HG03159 (cell line): Measurements from ENCODE around the gene CARD11.

Source experiments
- ATAC-seq: cut with Tn5 transposase; IDR thresholded peaks from one replicate; pipeline ENCODE4 v1.9.1; 2021; ENCODE audit warnings: mild to moderate bottlenecking, moderate library complexity; ENCODE audit not compliant: unreplicated experiment

Gene CARD11

DNA sequence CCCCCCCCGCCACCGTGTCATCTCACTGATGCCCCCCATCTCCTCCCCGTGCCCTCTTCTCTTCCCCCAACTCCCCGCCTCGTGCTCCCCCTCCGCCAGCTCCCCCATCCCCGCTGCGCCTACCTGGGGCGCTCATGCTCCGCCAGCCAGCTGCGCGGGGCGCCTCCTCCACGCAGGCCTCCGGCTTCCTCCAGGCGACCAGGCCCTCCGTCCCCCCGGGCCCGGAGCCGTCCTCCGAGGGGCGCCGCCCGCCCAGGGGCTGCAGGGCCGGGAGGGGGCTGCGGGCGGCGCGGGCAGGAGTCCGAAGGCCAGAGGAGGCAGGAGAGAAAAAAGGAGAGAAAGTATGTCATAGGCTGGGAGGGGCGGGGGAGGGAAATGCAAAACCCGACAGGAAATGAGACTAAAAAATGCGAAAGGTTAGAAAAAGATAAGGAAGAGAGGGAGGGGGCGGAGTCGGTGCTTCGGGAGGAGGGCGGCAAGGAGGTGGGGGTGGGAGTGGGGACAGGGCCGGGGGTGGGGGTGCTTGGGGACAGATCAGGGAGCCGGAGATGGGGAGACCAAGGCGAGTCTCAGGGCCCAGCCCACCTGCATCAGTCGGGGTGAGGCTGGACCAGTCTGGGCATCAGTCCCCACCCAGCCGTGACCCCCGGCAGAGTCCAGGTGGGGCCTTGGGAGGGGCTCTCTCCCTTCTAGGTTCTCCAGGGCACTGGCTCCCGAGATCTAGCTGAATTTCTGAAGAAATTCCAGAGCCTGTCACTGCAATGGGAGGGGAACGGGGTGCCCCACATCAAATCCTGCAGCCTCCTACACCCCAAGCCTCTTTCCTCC, at the start of gene CARD11:
TSS of gene CARD11 (minus strand) at position 324 of the 828 bp plus-strand sequence. CDS start 85,361 bp downstream, outside the sequence.
- ATAC-seq = peak; percentile 34

DNA sequence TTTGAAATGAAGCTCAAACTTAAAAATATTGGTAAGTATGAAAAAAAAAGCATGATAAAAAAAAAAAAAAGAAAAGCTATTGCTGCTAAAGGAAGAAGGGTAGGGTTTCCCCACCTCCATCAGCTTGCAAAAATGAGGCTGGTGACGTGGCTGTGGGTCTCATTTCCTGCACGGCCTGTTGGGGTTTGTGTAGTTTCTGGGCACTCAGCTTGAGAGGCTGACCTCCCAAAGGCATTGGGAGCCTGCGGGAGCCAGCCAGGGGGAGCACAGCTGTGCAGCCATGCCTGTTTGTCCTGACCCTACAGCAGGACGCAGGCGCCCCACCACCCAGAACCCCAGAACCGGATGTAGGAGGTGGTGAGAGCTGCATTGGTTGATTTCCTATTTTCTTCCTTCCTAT, 48.8 kb upstream of the CARD11 start:
- ATAC-seq = peak; percentile 60

DNA sequence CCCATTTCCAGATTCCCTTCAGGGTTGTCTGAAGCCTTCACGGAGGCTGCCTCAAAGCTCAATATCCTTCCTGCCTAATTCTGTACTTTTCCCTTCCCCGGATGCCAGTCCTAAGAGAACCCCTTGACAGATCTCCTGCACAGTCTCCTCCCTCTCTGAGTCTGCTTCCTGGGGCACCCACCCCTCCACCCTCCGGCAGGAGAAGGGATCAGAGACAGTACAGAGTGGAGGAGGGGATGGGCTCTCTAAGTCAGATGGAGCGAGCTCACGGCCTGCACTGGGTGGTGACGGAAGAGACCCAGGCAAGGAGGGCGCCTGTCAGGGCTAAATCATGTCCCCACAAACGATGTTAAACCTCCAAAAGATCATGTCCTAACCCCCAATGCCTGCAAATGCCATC, 48.0 kb upstream of the CARD11 start:
- no peak for ATAC-seq

DNA sequence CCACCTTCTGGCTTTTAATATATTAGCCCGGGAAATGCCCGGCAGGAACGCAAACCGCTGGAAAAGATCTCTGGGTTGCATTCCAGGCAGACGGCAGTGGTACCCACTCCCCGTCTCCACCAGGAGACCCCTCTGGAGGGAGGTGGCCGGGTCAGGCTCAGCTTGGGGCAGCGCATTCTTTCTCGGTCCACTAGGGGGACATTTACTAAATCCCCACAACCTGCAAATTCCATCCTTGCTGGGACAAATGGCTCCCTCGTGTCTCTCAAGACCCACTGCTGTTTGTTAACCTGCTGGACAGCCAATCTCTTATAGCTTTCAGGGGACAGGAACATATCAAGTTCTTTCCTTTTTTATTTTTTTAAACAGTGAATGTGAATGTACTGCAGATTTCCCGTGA, 45.8 kb upstream of the CARD11 start:
- ATAC-seq = no peak

DNA sequence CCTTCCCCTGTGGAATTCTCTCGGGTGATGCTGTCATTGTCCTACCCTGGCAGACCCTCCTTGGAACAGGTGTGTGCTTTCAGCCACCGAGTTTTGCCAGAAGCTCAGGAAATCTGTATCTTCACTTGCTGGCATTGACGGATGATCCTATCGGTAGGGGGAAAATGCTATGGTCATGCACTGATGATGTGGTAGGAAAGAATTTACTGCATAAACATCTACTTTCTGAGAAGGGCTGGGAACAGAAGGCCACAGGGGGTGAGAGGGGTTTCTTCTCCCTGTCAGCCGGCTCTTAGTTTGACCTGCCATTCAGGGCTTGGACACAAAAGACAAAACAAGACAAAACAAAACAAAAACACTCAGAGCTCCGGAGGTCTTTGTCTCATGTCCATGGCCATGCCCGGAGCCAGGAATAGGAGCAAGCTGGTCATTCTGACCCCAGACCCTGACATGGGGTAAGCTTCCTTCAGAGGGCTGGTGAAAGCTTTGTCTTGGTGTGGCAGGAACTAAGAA, 43.6 kb upstream of the CARD11 start:
- ATAC-seq = no peak

DNA sequence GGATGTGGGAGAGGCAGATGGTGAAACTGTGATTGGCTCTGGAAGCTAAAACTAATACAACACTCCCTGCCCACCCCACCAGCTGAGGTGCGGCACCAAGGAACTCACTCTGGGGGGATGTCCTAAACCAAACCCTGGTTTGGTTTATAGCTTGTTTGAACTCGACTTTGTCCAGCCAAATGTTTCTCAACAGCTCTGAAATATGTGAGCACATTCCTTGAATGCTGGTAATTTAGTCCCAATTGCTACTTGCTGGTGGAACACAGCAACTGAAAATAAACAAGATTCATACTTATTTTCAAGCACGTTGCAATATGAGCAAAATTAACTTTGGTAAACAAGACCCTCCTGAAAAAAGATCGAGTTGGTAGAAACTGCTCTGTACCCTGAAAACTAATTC, 39.7 kb upstream of the CARD11 start:
- ATAC-seq = no peak

DNA sequence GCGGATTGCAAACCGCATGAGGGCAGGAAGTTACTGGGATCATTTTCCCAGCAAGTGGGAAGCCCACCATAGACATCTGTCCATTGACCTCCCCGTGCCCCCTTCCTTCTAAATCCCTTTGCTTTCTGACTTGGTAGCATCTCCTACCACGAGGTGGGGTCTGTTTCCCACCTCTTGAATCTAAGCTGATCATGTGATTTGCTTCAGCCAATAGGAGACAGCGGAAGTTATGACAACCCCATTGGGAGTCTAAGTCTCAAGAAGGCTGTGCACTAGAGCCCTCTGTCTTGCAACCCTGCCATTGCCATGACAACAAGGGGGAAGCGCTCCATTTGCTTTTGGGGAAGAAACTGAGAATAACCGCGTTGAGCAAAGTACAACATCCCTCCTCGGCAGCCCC, 39.2 kb upstream of the CARD11 start:
- ATAC-seq = no peak

DNA sequence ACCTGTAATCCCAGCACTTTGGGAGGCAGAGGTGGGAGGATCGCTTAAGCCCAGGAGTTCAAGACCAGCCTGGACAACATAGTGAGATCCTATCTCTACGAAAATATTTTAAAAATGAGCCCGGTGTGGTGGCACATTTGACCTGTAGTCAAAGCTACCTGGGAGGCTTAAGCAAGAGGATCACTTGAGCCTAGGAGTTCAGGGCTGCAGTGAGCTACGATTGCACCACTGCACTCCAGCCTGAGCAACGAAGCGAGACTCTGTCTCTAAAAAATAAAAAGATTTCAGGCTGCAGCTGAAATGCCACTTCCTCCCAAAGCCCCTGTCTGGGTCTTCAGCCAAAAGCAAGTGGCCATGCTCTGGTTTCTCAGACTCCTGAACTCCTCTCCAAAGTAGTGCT, 38.7 kb upstream of the CARD11 start:
- no peak for ATAC-seq

DNA sequence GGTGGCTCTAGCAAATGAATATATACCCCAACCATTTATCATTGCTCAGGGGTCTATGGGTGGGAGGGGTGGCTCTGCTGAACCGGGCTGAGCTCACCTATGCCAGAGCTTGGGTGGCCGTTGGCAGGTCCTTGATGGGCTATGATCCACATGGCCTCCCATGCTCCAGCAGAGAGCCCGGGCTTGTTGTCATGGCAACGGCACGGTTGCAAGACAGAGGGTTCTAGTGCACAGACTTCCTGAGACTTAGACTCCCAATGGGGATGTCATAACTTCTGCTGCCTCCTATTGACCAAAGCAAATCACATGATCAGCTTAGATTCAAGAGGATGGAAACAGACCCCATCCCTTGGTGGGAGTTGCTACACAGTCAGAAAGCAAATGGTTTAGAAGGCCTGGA, 36.4 kb upstream of the CARD11 start:
- ATAC-seq = no peak

DNA sequence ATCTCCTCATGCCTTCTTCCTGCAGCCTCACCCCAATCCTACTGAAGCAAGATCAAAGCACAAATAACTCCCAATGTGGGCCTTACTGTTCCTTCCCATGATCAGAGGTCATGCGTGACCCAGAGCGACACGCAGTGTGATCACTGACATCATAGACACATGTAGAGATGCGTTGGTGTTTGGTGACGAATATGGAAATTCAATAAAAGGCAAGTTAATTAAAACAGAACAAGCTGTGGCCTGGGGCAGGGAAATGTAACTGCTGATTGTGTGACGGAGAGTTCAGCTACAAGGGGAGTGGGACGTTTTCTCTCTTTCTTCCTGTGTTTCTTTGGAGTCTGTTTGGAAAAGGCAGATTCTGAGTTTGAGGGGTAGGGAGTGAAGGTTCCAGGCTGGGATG, 34.8 kb upstream of the CARD11 start:
- ATAC-seq = no peak

DNA sequence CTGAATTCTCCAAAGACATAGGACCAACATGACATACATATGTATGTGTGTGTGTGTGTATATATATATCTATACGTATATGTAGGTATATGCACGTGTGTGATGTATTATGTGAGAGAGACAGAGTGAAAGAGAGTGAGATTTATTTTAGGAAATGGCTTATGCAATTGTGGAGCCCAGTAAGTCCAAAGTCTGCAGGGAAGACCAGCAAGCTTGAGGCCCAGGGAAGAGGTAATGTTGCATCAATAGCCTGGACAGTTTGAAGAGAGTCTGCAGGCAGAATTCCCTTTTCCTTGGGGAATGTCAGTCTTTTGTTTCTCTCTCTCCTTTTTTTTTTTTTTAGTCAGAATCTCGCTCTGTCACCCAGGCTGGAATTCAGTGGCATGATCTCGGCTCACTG, 33.0 kb upstream of the CARD11 start:
- ATAC-seq = no peak

DNA sequence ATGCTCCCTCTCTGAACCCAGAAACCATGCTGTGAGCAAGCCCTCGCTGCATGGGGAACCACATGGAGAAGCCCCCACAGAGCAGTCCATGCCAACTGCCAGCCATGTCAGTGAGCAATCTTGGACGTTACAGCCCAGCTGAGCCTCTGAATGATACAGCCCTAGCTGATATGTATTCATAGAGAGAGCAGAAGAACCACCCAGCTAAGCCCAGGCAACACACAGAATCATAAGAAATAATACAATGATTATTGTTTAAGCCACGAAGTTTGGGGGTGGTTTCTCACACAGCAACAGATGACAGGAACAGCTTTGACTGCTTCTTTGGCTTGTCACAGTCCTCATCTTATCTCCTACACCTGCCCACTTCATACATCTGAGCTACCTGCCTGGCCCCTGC, 32.5 kb upstream of the CARD11 start:
- no peak for ATAC-seq

DNA sequence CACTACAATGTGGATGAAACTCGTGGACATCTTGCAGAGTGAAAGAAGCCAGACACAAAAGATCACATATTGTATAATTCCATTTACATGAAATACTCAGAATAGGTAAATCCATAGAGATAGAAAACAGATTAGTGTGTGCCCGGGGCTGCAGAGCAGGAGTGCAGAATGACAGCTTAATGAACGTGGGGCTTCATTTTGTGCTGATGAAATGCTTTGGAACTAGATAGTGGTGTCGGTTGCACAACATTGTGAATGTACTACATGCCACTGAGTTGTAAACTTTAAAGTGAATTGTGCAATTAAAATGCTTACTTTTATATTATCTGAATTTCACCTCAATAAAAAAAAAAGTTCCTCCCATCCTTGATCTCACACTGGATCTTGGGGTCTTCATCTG, 31.8 kb upstream of the CARD11 start:
- ATAC-seq = no peak

DNA sequence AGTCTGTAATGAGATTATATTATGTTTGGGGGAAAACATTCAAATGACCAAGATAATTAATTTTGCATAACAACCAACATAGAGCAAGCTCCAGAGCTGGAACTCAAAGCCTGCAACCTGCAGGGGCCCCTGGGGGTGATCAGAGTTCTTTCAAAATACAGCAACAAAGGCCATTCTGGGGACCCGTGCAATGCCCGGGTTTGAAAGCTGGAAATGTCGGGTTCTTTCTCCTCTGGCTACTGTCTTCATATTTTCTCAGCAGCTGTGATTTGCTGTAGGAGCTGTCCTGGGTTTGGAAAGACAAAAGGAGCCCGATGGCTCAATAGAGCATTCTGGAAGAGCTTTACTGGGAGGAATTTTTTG, 30.8 kb upstream of the CARD11 start:
- no peak for ATAC-seq

DNA sequence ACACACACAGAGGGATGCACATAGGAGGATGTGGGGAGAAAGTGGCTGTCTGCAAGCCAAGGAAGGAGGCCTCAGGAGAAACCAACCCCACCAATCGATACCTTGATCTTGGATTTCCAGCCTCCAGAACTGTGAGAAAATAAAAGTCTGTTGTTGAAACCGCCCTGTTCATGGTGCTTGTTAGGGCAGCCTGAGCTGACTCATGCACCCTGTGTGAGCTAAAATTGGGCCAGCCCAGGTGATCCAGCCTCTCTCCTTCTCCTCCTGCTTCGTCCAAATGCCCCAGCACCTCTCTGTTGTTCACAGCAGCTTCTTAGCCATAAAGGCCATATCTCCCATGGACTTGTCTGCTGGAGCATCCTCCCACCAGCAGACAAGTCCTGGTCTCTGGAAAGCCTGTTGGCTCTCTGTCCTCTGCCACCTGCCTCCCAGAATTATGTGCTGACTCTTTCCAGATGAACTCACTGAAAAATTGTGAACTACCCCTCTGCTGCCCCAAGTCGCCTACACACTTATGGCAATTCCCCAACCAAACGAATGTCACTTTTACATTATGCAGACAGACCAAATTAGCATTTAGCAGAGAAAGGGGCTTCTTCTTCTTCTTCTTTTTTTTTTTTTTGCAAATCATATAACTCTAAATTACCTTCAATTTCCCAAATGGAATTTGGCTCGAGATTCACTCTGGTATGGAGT, 30.2 kb upstream of the CARD11 start:
- no peak for ATAC-seq

DNA sequence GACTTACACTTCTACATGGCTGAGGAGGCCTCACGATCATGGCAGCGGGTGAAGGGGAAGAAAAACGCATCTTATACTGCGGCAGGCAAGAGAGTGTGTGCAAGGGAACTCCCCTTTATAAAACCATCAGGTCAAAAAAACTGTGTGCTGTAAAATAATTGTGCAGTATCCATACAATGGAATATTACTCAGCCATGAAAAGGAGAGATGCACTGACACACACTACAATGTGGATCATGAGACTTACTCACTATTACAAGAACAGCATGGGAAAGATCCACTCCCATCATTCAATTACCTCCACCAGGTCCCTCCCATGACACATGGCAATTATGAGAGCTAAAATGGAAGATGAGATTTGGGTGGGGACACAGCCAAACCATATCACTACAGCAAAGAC, 27.2 kb upstream of the CARD11 start:
- ATAC-seq = no peak

DNA sequence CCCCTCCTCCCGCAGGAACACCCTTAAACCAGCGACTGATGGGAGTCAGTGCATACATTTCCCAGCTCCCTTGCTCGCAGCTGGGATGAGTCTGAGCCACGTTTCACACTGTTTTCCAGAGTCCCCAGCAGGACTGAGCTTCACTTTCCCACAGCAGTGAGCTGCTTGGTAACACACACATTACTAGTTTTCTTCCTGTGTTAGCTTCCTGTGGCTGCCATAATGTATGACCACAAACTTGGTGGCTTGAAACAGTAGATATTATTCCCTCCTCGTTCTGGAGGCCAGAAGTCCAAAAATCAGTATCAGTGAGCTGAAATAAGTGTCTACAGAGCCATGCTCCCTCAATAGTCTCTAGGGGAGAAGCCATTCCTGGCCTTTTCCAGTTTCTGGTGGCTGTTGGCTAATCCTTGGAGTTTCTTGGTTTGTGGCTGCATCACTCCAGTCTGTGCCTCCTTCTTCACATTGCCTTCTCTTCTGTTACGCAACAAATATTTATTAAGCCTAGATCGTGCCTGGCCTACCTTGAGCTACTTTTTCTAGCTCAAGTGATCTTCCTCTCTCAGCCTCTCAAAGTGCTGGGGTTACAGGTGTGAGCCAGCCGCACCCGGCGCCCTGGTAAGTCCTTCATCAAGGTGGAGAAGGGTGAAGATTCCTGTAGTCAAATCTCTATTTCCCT, 26.2 kb upstream of the CARD11 start:
- ATAC-seq = no peak

DNA sequence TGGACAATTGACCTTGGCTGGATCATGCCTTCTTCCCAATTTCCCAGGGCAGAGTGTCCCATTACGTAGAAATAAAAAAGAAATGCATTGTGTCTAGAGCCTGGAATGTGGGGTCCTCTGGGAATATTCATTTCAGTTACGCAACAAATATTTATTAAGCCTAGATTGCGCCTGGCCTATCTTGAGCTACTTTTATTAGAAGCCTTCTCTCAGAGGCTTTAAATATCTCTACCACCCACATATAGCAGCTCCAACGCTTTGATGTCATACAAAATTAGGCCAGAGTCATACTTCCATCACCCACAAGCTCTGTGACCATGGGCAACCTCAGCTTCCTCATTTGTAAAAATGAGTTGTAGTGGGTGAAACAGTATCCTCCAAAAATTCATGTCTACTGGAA, 24.9 kb upstream of the CARD11 start:
- no peak for ATAC-seq

DNA sequence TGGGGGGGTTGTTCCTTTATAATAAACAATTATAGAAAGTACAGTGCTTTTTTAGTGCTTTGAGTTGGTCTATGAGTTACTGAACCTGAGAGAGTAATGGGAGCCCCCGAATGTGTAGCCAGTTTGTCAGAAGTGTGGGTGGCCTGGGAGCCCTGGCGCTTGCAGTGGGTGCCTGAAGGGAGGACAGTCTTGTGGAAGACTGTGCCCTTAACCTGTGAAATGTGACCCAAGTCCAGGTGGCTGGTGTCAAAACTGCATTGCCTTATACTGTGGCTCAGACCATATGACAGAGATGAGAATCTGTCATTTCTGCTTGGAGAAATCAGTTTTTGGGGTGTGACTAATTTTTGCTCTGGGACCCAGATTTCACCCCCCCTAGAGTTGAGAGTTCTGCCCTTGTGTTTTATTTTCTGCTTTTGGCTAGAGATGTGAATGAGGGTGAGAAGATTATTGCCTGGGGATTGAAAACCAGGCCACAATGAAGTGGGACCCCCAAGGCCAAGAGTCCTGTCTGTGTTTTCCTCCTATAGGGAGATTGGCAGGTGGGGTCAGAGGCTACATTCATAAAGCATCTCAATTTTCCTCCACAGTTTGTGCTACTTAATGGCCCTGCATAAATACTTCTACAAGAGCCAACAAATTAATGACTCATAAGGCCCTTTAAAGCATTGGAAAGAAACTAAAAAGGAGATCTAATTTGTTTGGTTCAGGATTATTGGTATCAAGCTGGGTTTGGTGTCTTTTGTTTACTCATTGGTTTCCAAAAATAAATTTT, 24.1 kb upstream of the CARD11 start:
- no peak for ATAC-seq

DNA sequence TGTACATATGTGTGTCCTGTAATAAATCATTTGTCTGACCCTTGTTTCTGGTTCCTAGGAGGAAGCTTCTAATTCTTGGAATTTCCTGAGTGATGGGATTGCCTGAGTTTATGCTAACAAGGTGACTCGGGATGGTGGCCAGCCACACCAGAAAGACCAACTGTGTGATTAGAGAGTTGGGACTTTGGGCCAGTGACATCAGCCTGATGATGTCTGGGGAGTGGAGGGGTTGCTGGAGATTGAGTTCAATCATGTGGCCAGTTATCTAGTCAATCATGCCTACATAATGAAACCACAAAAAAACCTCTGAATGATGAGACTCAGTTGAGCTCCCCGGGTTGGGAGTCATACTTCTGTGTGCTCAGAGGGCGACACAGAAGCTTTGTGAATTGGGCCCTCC, 23.5 kb upstream of the CARD11 start:
- no peak for ATAC-seq

DNA sequence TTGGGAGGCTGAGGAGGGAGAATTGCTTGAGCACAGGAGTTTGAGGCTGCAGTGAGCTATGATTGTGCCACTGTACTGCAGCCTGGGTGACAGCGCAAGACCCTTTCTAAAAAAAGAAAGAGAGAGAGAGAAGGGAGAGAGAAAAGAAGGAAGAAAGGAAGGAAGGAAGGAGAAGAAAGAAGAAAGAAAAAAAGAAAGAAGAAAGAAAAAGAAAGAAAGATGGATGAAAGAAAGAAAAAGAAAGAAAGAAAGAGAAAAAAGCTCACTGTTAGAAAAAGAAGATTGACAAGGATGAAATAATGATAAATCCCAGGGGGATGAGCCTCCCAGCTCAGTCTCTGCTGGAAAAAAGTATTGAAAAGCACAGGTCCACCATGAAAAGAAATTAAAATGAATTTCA, 22.8 kb upstream of the CARD11 start:
- no peak for ATAC-seq
